Urinary bladder (tissue), 4 donors: ENCODE results near the gene GFAP. TPM values are rescaled to one million over a fixed set of nuclear protein-coding genes. Genes with fewer than 3 reads are reported as not detected.

Experiments
- DNase-seq: peaks from one replicate; pipeline ENCODE4 v3.0.0-alpha.2; 2015; ENCODE audit errors: extremely low spot score
- H3K27ac ChIP-seq: one replicate; pipeline ENCODE4 v1.5.1; 2013; ENCODE audit warnings: low read depth, mild to moderate bottlenecking, moderate library complexity
- H3K36me3 ChIP-seq: one replicate; pipeline ENCODE4 v1.6.1; 2013; ENCODE audit warnings: mild to moderate bottlenecking, moderate library complexity; ENCODE audit not compliant: insufficient read depth
- H3K4me1 ChIP-seq: one replicate; pipeline ENCODE4 v1.6.1; 2013; ENCODE audit warnings: mild to moderate bottlenecking, moderate library complexity; ENCODE audit not compliant: insufficient read depth
- H3K4me3 ChIP-seq: one replicate; pipeline ENCODE4 v1.5.1; 2013; ENCODE audit warnings: low read depth, low read length
- WGBS: extraction: QIAGEN DNeasy Blood & Tissue Kit; methylation state at CpG from one replicate; pipeline ENCODE4 v1.1.7; 2013; 5-methylcytosine and 5-hydroxymethylcytosine counted together
- polyA plus RNA-seq: library from polyadenylated mRNA; stranded (reverse); fragments of 200-250 nt; gene quantifications from one replicate; pipeline ENCODE4 v1.2.3, GENCODE V29; 2013
- total RNA-seq: library from RNA; depleted of rRNA; stranded (reverse); fragments of >200 nt; gene quantifications from one replicate; pipeline ENCODE4 v1.2.3, GENCODE V29; 2014
- donor health status: healthy with polysubstance abuse.
- donor health status: healthy.

The GFAP gene
- total and polyA plus RNA-seq, 2 donors, result 0.53 to 1.4 TPM

DNA sequence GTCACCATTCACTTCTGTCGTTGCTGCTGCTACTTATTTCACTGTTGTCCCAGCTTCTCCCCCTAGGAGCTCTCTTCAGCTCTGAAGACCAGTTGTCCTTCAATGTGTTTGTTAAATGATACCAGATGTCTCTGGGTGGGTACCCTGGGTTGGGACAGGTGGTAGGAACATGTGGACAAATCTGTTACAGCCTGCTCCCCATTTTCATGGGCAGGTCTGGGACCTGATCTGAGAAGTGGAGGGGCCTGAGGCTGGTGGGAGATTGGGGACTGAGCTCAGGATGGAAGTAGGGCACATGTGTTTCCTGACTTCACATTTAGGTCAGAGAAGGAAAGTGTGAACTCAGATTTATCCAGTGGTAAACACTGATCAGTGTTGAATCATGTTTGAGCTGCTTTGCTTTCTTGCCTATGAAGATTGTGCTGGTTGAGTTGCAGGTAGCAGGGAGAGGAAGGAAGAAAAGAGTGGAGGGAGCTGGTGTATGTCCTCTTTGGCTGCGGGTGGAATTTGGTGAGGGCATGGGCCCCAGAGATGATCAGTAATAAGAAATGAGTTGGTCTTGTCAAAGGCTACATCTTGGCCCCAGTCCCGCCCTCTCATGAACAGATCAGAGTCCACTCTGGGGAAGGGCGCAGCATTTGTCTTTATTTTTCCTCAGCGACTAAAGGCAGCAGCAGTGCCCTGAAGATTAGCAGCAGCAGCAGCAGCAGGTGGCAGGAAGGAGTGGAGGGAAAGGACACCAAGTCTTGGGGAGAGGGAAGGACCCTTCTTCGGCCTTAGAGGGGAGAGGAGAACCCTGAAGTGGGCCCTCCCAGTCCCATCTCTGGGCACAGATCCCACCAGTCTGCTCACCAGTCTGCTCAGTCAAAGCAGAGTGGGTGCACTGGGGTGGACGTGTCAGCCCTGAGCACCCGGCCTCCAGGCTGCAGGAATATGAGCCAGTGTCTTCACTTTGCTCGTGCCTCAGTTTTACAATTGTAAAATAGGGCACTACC, 10.0 kb downstream of the GFAP start:
- Histone ChIP-seq H3K4me3 (no peak overlapping the region), H3K36me3 (no peaks in the 10 kb centered on the region), H3K4me1 (no peaks in the 10 kb centered on the region), H3K27ac (no peak overlapping the region)
- no peak for DNase-seq
- WGBS, result 87% methylated on average over 9 of the region's 9 CpGs

- Histone ChIP-seq H3K4me1 (no peaks in the 10 kb centered on the region), H3K27ac (no peak overlapping the region), H3K4me3 (no peak overlapping the region), H3K36me3 (no peaks in the 10 kb centered on the region)
- 96% methylated on average over 35 of the region's 35 CpGs for WGBS
- no peak for DNase-seq
Measured at GRCh38 chr17:44904001-44904984, 11.0 kb downstream of the GFAP start.

- DNase-seq, result no peak
- no peaks in the 10 kb centered on the region for H3K4me1 ChIP-seq
Measured at GRCh38 chr17:44903012-44903685, 12.2 kb downstream of the GFAP start.

DNA sequence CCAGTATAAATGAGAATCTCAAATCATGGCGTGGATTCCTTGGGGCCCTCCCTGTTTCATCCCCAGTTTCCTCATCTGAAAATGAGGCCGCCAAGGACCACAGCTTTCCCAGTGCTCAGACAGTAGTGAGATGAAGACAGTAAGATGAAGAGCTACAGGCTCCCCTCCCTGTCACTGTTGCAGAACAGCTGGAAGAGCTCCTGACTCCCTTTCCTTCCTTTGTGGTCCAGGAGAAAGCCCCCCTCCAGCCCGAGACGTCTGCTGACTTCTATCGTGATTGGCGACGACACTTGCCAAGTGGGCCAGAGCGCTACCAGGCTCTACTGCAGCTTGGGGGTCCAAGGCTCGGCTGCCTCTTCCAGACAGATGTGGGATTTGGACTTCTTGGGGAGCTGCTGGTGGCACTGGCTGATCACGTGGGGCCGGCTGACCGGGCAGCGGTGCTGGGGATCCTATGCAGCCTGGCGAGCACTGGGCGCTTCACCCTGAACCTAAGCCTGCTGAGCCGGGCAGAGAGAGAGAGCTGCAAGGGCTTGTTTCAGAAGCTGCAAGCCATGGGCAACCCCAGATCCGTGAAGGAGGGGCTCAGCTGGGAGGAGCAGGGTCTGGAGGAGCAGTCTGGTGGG, 13.1 kb downstream of the GFAP start:
- H3K36me3 ChIP-seq, result no peaks in the 10 kb centered on the region
- no peak overlapping the region for H3K27ac ChIP-seq
- no peak for DNase-seq
- H3K4me1 ChIP-seq, result no peaks in the 10 kb centered on the region
- no peak overlapping the region for H3K4me3 ChIP-seq
- WGBS, result 87% methylated on average over 17 of the region's 17 CpGs

More at GRCh38 chr17:44903012-44903685, 12.2 kb downstream of the GFAP start:
- no peaks in the 10 kb centered on the region for H3K36me3 ChIP-seq
- H3K27ac ChIP-seq, result no peak overlapping the region
- 69% methylated on average over 8 of the region's 8 CpGs for WGBS
- no peak overlapping the region for H3K4me3 ChIP-seq

DNA sequence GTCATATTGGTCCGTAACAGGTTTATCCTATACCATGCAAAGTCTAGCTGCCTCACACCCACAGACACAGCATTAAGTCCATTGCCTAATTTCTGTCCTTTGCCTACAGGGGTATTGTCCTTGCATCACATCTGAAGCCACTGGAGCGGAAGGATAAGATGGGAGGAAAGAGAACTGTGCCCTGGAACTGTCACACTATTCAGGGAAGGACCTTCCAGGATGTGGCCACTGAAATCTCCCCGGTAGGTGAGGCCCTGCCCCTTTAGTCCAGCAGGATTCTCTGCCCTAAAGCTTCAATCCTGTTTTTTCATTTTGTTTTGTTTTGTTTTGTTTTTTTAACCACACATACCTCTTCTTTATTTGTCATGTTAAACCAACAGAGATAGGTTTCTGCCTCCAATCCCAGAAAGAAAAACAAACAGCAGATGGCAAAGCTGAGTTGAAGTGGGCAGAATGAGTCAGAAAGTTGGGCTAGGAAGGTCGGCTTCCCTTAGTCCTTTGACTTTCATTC, 13.8 kb downstream of the GFAP start:
- Histone ChIP-seq H3K4me1 (no peaks in the 10 kb centered on the region), H3K4me3 (no peak overlapping the region), H3K27ac (no peak overlapping the region), H3K36me3 (no peaks in the 10 kb centered on the region)
- 77% methylated on average over 4 of the region's 4 CpGs for WGBS
- no peak for DNase-seq

GRCh38 chr17:44900894-44901293, 14.4 kb downstream of the GFAP start:
- Histone ChIP-seq H3K27ac (no peak overlapping the region), H3K4me3 (no peak overlapping the region), H3K4me1 (no peaks in the 10 kb centered on the region), H3K36me3 (no peaks in the 10 kb centered on the region)
- DNase-seq, result no peak
- 23% methylated on average over 3 of the region's 3 CpGs for WGBS

DNA sequence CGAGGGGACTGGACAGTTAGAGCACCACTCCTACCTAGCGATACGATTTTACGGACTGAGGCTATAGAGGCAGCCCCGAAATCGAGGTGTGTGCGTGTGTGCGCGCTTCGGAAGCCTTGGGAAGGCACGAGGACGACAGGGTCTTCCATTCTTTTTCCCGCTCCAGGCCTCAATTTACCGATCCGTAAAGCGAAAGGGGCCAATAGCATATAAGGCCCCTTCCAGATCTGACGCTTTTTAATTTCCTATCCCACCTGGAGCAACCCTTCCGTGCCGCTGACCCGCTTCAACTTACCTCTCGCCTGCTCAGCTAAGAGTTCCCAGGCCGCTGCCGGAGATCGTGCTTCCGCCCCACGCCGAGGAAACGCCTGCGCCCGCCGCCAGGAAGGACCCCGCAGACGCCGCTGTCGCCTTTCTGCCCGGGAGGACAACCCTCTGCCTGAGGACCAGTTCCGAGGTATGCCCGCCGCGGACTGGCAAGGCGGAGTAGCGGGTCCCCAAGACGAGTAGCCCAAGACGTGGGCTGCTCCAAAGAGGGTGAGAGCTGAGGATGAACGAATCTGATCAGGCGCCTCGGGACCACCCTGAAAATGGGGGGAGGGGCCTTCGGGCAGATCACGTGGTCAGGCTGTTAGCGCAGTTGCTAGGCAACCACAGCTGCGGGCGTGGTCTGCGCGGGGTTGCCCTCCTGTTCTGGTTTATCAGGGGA, 16.1 kb downstream of the GFAP start, which contains the start of gene EFTUD2:
Gene EFTUD2 (minus strand): TSS at position 372 of the 709 bp plus-strand sequence. CDS start 4,924 bp downstream, outside the sequence.
- WGBS, result under 1% methylated on average over 54 of the region's 54 CpGs

DNA sequence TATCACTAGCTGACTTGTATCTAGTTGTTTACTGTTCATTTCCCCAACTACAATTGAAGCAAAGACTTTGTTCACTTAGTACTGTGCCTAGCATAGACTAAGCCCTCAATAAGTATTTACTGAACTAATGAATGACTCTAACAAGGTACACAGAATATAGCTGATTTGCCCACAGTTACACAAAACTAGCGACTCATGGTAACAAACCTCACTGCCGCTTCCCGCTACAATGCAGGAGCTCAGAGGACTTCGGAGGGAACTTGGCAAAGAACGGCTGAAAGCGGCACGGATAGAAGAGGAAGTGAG, 16.6 kb downstream of the GFAP start:
- DNase-seq, result no peak
- under 1% methylated on average over 7 of the region's 7 CpGs for WGBS
- no peaks in the 10 kb centered on the region for H3K4me1 ChIP-seq

More for the DNA sequence above, 16.1 kb downstream of the GFAP start, which contains the start of gene EFTUD2:
- Histone ChIP-seq H3K4me3 (peak within 1 kb of the TSS; percentile 75), H3K36me3 (no peaks in the 10 kb centered on the region), H3K4me1 (no peaks in the 10 kb centered on the region), H3K27ac (peak within 1 kb of the TSS; percentile 88)
- DNase-seq, result peak; percentile 85

DNA sequence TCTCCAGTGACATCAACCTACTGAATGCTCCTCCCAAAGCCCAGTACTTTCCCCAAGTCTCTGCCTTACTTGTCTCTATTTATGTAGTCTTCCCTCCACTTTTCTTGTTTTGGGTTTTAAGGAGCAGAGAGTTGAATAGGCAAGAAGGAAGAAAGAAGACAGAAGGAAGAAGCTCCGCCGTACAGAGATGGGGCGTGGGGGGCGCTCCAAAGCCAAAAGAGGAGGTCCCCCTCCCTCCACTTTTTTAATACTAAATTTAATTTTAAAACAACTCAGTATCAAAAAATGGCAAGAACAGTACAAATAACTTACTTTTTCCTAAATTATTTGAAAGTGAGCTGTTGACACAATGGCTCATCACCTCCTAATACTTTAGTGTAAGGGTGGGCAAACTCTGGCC, 20.7 kb downstream of the GFAP start:
- peaks cover 5% of the 10 kb centered on the region for H3K36me3 ChIP-seq
- H3K27ac ChIP-seq, result no peak overlapping the region
- 97% methylated on average over 4 of the region's 4 CpGs for WGBS
- H3K4me1 ChIP-seq, result no peaks in the 10 kb centered on the region
- H3K4me3 ChIP-seq, result no peak overlapping the region
- no peak for DNase-seq

More for the DNA sequence above, 16.6 kb downstream of the GFAP start:
- Histone ChIP-seq H3K4me3 (peak overlapping the region; percentile 75), H3K27ac (peak overlapping the region; percentile 61), H3K36me3 (no peaks in the 10 kb centered on the region)

DNA sequence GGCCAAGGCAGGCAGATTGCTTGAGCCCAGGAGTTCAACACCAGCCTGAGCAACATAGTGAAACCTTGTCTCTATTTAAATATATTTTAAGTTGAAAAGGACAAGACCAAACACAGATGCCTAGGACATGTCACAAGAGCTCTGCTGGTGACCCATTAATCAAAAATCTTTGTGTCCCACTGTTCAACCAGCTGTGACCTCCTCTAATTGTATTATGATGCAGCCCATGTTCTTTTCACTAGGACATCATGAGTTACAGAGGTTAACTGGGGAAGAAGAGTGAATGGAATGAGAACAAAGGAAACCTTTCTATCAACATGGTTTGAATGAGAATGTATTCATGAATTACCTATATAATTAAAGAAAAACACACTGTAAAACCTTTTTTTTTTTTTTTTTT, 23.1 kb downstream of the GFAP start:
- Histone ChIP-seq H3K4me1 (no peaks in the 10 kb centered on the region), H3K36me3 (peaks cover 5% of the 10 kb centered on the region), H3K4me3 (no peak overlapping the region), H3K27ac (no peak overlapping the region)
- no peak for DNase-seq

DNA sequence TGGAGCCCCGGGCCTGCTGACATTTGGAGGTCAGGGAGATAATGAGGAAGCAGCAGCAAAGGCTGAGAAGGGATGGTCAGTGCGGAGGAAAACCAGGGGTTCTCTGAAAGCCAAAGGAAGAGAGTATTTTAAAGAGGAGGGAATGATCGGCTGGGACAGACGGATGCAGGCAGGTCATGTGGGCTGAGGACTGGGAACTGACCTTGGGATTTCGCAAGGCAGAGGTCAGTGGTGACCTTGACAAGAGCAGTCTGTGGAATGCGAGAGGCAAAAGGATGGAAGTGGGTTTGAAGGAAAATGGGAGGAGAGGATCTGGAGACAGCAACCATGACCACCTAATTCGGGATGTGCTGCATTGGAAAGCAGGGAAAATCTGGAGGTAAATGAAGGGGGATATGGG, 26.3 kb downstream of the GFAP start:
- 84% methylated on average over 7 of the region's 7 CpGs for WGBS
- Histone ChIP-seq H3K4me3 (no peak overlapping the region), H3K4me1 (no peaks in the 10 kb centered on the region), H3K36me3 (peaks cover 11% of the 10 kb centered on the region), H3K27ac (no peak overlapping the region)
- DNase-seq, result no peak
